ENCODE results near the gene APOBEC2.

DNA sequence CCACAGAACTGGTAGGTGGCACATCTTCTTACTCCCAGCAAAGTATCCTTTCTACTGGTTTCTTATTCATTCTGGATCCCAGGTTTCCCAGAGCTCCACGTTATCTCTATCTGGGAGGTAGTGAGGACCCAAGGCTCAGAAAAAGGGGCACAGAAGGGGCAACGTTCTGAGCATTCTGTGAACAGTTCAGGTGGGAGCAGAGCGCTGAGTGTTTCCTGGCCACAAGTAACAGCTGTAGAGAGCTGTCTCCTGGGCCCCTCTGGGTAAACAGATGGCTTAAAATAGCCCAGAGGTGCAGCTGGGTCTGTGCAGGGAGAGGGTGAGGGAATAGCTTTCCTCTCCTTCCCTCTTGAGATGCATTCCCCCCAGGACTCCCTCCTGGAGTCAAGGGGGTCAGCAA is 2.1 kb downstream of the APOBEC2 start:
- TF ChIP-seq YY1 (IDR thresholded peaks at IDR 0.05; ENCODE audit: insufficient read depth, insufficient read length) (no peak), SUZ12 (IDR thresholded peaks at IDR 0.05; ENCODE audit: extremely low read depth, insufficient read depth, insufficient read length) (no peak)
